HL-60/S4 (cell line): Measurements from ENCODE around the gene CLDN11.

Experiments used
- in situ Hi-C: fragments of 300-500 bp; cut with MboI; formaldehyde crosslinking; loops from 2 replicates; pipeline ENCODE4 v1.14.3; 2022; ENCODE audit warnings: low sequenced_read_pairs

CLDN11 gene

GRCh38 chr3:170425491-170426239 is 7.0 kb downstream of the CLDN11 start:
- in situ Hi-C loops = no loop called here

- in situ Hi-C loops = no loop called here
These were observed 7.7 kb downstream of the CLDN11 start for GRCh38 chr3:170426240-170426797.

- in situ Hi-C loops = no loop called here
These were observed 9.4 kb downstream of the CLDN11 start for GRCh38 chr3:170428095-170428494.

- in situ Hi-C loops = no loop called here
These were observed 10.4 kb downstream of the CLDN11 start for GRCh38 chr3:170429050-170429449.

DNA sequence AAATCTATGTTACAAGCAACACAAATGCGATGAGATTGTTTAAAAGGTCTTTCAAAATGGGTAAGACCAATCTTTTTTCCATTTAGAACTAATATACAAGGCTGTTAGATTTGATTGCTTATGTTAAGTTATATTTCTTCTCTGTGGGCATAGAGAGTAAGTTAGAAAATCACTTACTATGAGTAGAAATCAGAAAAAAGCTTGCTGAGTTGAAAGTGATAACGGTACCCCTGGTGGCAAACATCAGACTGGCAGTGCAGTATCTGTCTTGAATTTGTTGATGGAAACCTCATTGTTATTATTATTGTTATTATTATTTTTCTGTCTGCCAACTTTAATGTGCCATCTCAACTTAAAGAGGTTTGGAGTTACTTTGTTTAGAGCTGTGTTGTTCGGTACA is 12.4 kb downstream of the CLDN11 start:
- in situ Hi-C loops = no loop called here

DNA sequence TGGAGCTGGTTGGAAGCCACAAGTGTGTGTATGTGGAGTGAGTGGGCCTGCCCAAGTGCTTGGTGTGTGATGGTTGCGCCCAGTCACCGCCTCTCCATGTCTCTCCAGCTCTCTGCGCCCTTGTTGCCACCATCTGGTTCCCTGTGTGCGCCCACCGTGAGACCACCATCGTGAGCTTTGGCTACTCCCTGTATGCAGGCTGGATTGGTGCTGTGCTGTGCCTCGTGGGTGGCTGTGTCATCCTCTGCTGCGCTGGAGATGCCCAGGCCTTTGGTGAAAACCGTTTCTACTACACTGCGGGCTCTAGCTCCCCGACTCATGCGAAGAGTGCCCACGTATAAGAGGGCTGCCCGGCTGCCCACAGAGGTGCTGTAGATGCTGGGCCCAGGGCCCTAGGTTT is 13.7 kb downstream of the CLDN11 start:
- in situ Hi-C loops = no loop called here

GRCh38 chr3:170436697-170437096 is 18.0 kb downstream of the CLDN11 start:
- in situ Hi-C loops = no loop called here

DNA sequence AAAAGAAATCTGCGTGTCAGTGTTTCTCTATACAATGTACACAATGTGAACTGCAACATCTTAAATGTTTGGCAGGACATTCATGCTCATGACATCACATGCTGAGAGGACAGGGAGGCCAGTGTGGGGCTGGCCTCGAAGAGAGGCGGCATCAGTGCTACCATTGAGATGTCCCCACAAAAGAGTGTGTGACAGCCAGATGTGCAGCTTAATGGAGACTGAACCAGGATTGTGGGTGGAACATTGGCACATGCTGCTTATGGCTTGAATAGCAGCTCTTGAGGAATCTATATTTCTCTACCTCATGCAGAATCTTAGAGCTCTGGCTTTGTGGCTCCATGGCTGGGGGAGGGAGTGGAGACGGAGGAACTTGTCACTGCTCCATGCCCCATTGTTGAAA is 18.5 kb downstream of the CLDN11 start:
- in situ Hi-C loops = no loop called here

DNA sequence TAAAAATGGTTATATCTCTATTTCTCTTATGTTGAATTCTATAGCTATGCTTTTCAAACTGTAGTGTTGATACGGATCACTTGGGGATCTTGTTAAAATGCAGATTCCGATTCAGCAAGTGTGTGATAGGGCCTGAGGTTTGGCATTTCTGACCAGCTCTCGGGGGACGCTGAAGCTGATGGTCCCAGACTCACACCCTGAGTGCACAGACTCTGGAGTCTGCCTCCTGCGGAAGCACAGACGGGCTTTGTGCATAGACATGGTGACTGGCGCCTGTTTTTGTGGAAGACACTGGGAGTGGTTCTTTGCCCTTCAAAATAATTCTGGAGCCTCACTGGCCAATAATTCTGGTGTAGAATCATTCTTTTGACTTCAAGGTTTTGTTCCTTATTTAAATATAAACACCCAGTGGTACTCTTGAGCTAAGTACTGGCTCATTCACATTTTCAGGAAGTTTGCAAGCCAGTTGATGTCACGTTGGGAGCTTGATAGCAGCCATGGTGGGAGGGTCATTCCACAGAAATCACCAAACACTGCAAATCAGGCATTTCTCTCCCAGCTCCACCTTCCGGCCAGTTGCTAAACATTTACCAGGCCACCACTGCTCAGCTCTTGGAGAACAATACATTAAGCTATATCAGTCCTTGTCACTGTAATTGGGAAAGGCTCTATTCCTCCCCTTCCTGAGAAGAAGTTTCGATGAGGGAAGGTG is 19.2 kb downstream of the CLDN11 start:
- in situ Hi-C loops = no loop called here

DNA sequence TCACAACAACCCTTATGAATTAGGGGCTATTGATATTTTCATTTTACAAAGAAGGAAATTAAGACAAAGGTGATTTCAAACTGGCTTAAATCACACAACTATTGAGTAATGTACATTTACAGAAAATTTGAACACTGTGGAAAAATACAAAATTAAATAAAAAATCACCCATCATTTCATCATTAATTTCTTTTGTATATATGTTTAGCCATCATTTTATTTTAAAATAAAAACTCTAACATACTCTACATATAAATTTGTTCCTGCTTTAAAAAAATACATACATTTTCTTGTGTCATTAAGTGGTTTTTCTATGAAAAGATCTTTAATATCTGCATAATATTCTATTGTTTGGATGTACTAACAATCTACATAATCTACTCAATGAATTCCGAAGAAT is 20.2 kb downstream of the CLDN11 start:
- in situ Hi-C loops = no loop called here

DNA sequence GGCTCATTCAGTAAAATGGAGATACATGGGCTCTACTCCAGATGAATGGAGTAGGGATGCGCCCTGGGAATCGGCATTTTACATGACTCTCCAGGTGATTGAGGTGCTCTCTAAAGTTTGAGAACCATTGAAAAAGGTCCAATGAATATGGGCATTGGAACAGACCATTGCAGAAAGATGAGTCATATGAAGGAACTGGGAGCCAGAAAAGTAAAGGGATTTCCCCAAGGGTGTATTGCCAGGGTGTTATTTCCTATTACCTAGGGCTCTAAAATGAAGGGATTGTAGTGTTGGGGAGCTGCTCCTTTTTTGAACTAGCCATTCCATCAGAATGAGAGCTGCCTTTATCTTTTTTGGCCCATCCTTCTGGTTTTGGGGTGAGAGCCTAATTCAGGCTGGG is 21.7 kb downstream of the CLDN11 start:
- in situ Hi-C loops = no loop called here

GRCh38 chr3:170441412-170441811 is 22.7 kb downstream of the CLDN11 start:
- in situ Hi-C loops = no loop called here

- in situ Hi-C loops = no loop called here
These were observed 24.3 kb downstream of the CLDN11 start for GRCh38 chr3:170442947-170443346.

GRCh38 chr3:170443457-170443856 is 24.8 kb downstream of the CLDN11 start:
- in situ Hi-C loops = no loop called here

- in situ Hi-C loops = no loop called here
These were observed 29.9 kb downstream of the CLDN11 start for GRCh38 chr3:170448584-170448983.

- in situ Hi-C loops = no loop called here
These were observed 31.4 kb downstream of the CLDN11 start for GRCh38 chr3:170450039-170450438.

DNA sequence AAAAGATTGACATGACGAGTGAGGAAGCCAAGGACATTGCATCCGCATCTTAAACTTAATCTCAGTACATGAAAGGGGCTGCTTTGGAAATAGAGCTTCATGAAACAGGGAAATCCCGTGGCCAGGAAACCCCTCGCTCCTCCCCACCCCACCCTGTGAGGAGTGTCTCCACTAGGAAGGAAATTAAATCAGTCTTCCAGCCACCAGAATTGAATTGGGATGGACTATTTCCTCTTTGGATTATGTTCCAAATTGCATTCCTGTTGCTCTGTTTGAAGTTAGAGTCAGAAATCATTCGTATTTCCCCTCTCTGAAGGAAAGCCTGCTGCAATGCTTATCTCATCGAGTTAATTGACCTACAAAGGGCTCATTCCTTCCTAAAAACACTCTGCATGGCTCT is 35.8 kb downstream of the CLDN11 start:
- in situ Hi-C loops = no loop called here

DNA sequence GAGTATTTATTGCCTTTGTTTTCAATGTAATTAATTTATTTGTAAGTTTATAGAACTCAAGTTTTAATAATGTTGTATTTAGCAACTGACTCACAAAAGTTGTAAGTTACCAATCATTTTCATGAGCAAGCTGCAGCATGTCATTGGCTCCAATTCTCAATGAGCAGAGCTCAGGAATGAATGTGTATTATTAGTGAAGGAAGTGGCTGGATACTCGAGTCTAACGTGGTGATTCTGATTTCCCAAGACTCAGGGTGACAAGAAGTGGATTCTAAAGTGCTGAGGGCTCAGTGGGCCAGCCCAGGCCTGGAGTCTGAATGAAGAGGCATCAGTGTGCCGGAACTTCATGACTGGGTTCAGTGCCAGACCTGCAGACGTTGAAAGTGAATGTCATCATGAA is 39.6 kb downstream of the CLDN11 start:
- in situ Hi-C loops = no loop called here

- in situ Hi-C loops = no loop called here
These were observed 44.3 kb downstream of the CLDN11 start for GRCh38 chr3:170463011-170463410.

DNA sequence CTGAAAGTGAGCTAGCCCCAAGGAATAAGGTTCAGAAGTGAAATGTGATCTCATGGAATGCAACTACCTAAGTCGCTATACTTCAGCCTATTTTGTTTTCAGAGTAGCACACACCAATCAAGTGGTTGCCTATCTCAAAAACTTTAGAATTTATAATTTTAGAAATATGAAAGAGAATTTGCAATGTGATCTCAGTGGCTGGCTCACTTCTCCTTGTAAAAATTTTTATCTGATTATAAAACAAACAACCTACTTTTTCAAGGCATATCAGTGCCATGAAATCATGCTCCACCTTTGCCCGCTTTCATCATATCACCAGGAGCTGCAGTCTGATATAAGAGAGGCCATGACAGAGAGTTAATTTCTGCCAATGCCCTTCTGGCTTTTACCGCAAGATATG is 47.3 kb downstream of the CLDN11 start:
- in situ Hi-C loops = no loop called here

- in situ Hi-C loops = no loop called here
These were observed 48.3 kb downstream of the CLDN11 start for GRCh38 chr3:170467007-170467406.

GRCh38 chr3:170467571-170468147 is 49.0 kb downstream of the CLDN11 start:
- in situ Hi-C loops = no loop called here
